Nephron (organoid): ENCODE data around the gene CLUH.
"Not testable (repeated sequence)": the region's sequence is repeated elsewhere in the genome, so short reads cannot be mapped to it uniquely, and the experiment has no call there.

Experiments used
- H3K27ac Mint-ChIP-seq, 3 experiments: 2 replicates each; pipeline ENCODE4 v1.8.0; 2020; ENCODE audit warnings: mixed read lengths in 3 of 3, mild to moderate bottlenecking in 2 of 3, moderate library complexity in 1 of 3
- H3K27me3 Mint-ChIP-seq: 2 replicates; pipeline ENCODE4 v1.8.0; 2021; ENCODE audit warnings: low read depth, mild to moderate bottlenecking, moderate library complexity, mixed read lengths
- H3K36me3 Mint-ChIP-seq: 2 replicates; pipeline ENCODE4 v1.8.0; 2020; ENCODE audit warnings: low read depth, mixed read lengths
- H3K4me1 Mint-ChIP-seq: 2 replicates; pipeline ENCODE4 v1.8.0; 2020; ENCODE audit warnings: mixed read lengths
- H3K4me3 Mint-ChIP-seq, 3 experiments: 2 replicates each; pipeline ENCODE4 v1.8.0; 2020; ENCODE audit warnings: mild to moderate bottlenecking in 3 of 3, mixed read lengths in 3 of 3, moderate library complexity in 2 of 3
- H3K9me3 Mint-ChIP-seq: 2 replicates; pipeline ENCODE4 v1.8.0; 2020; ENCODE audit warnings: mixed read lengths
- TF ChIP-seq, protein P1 (sequence below), 3 experiments: fragments of 200-600 bp; sonication (generic); IDR thresholded peaks; one replicate each; pipeline ENCODE4 v1.5.0; 2021; ENCODE audit warnings: antibody characterized with exemption in 3 of 3; ENCODE audit not compliant: unreplicated experiment in 3 of 3

Gene CLUH

DNA sequence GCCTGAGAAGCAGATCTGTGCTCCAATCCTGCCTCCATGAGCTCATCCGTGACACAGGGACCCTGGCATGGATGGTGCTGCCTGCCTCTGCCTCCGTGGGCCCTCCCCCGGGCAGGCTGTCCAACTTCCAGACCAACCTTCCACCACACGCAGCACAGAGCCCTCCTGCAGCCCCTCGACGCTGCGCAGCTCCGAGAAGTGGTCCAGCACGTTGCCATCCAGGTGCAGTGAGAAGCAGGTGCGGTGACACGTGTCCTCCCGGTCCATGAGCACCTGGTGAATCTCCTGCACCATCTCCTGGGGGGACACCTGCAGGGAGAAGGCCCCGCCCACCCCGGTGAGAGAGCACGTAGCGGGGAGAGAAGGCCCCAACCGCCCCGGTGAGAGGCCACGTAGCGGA, 8.4 kb downstream of the CLUH start:
- H3K27ac Mint-ChIP-seq, result no peak overlapping the region
- TF ChIP-seq, protein P1, sequence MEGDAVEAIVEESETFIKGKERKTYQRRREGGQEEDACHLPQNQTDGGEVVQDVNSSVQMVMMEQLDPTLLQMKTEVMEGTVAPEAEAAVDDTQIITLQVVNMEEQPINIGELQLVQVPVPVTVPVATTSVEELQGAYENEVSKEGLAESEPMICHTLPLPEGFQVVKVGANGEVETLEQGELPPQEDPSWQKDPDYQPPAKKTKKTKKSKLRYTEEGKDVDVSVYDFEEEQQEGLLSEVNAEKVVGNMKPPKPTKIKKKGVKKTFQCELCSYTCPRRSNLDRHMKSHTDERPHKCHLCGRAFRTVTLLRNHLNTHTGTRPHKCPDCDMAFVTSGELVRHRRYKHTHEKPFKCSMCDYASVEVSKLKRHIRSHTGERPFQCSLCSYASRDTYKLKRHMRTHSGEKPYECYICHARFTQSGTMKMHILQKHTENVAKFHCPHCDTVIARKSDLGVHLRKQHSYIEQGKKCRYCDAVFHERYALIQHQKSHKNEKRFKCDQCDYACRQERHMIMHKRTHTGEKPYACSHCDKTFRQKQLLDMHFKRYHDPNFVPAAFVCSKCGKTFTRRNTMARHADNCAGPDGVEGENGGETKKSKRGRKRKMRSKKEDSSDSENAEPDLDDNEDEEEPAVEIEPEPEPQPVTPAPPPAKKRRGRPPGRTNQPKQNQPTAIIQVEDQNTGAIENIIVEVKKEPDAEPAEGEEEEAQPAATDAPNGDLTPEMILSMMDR (IDR thresholded peaks at IDR 0.05; ENCODE audit: unreplicated experiment in 3 of 3), result no peak
- H3K4me3 Mint-ChIP-seq, result no peak overlapping the region
- peaks cover 4% of the 10 kb centered on the region for H3K36me3 Mint-ChIP-seq
- no peaks in the 10 kb centered on the region for H3K27me3 Mint-ChIP-seq
- peaks cover under 1% of the 10 kb centered on the region for H3K4me1 Mint-ChIP-seq
- H3K9me3 Mint-ChIP-seq, result no peaks in the 10 kb centered on the region

- H3K27ac Mint-ChIP-seq, result no peak overlapping the region
- H3K36me3 Mint-ChIP-seq, result peaks cover 4% of the 10 kb centered on the region
- H3K9me3 Mint-ChIP-seq, result no peaks in the 10 kb centered on the region
- no peak overlapping the region for H3K4me3 Mint-ChIP-seq
- TF ChIP-seq, protein P1 (IDR thresholded peaks at IDR 0.05; ENCODE audit: unreplicated experiment in 3 of 3), result no peak
- H3K27me3 Mint-ChIP-seq, result no peaks in the 10 kb centered on the region
- H3K4me1 Mint-ChIP-seq, result no peaks in the 10 kb centered on the region
These were observed 9.4 kb downstream of the CLUH start for GRCh38 chr17:2701996-2702741.

DNA sequence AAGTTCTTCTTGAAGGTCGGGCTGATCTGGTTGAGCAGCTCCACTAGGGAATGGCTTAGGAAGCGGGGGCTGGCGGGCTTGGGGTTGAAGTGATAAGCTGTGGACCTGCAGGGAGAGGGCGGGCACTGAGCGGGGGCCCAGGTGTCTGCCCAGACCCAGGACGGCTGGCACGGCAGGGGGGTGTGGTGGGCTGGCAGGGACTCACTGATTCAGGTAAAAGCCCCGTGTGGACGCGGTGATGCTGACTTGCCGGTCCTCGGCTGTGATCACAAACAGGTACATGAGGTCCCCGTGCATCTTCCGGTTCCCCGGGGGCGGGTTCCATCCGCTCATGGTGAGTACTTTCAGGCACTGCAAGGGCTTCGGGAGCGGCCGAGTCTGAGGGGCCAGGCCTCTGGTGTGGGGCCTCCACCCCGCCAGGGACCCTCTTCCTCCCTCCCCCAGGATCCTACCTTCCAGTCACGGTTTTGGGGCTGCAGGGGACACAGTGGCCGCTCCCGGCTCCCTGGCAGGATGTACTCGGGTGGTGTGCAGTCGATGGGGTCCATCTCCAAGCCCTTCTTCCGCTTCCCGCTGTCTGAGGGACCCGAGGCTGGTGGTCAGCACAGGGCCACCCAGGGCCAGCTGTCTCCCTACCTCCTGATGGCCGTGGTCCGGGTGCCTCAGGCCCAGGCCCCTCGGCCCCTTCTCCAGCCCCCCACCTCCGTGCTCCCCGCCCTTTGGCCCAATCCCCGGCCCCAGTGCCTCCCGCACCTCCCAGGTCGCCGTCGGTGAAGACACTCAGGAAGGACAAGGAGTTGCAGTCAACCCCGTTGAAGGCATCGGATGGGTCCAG, 10.2 kb downstream of the CLUH start:
- Mint-ChIP-seq H3K4me1 (no peaks in the 10 kb centered on the region), H3K36me3 (peaks cover 4% of the 10 kb centered on the region), H3K4me3 (no peak overlapping the region), H3K27me3 (no peaks in the 10 kb centered on the region), H3K27ac (no peak overlapping the region), H3K9me3 (no peaks in the 10 kb centered on the region)
- TF ChIP-seq, protein P1 (IDR thresholded peaks at IDR 0.05; ENCODE audit: unreplicated experiment in 3 of 3), result no peak

- no peak overlapping the region for H3K4me3 Mint-ChIP-seq
- TF ChIP-seq, protein P1 (IDR thresholded peaks at IDR 0.05; ENCODE audit: unreplicated experiment in 3 of 3), result no peak
- no peaks in the 10 kb centered on the region for H3K4me1 Mint-ChIP-seq
These were observed 10.9 kb downstream of the CLUH start for GRCh38 chr17:2700491-2701141.

GRCh38 chr17:2700030-2700490, 11.5 kb downstream of the CLUH start:
- peaks cover 4% of the 10 kb centered on the region for H3K36me3 Mint-ChIP-seq
- H3K4me3 Mint-ChIP-seq, result no peak overlapping the region
- no peaks in the 10 kb centered on the region for H3K27me3 Mint-ChIP-seq
- no peak overlapping the region for H3K27ac Mint-ChIP-seq
- TF ChIP-seq, protein P1 (IDR thresholded peaks at IDR 0.05; ENCODE audit: unreplicated experiment in 3 of 3), result no peak
- H3K4me1 Mint-ChIP-seq, result no peaks in the 10 kb centered on the region
- no peaks in the 10 kb centered on the region for H3K9me3 Mint-ChIP-seq

More at GRCh38 chr17:2700491-2701141, 10.9 kb downstream of the CLUH start:
- Mint-ChIP-seq H3K9me3 (no peaks in the 10 kb centered on the region), H3K27ac (no peak overlapping the region), H3K27me3 (no peaks in the 10 kb centered on the region), H3K36me3 (peaks cover 4% of the 10 kb centered on the region)

DNA sequence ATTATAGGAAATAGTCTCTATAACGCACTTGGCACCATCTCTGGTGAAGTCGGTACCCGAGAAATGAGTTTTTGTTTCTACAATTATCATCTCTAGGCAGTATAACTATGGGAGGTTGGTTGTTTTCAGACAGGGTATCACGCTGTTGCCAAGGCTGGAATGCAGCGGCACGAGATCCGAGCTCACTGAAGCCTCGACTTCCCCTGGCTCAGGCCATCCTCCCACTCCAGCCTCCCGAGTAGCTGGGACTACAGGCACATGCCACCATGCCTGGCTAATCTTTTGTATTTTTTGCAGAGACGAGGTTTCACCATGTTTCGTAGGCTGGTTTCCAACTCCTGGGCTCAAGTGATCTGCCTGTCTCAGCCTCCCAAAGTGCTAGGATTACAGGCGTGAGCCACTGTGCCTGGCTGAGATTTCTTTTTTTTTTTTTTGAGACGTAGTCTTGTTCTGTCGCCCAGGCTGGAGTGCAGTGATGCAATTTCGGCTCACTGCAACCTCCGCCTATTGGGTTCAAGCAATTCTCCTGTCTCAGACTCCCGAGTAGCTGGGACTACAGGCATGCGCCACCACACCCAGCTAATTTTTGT, 12.3 kb downstream of the CLUH start:
- H3K27ac Mint-ChIP-seq, H3K9me3 Mint-ChIP-seq, H3K27me3 Mint-ChIP-seq, H3K4me3 Mint-ChIP-seq, H3K36me3 Mint-ChIP-seq, H3K4me1 Mint-ChIP-seq: not testable (repeated sequence)
